ENCODE measurements around the gene EPS15. TPM values are rescaled to one million over a fixed set of nuclear protein-coding genes. Genes with fewer than 3 reads are reported as not detected.
"Not testable (repeated sequence)": the region's sequence is repeated elsewhere in the genome, so short reads cannot be mapped to it uniquely, and the experiment has no call there.

The EPS15 gene
- total RNA-seq, 1 donor from 2014 or later = 37.1 TPM

DNA sequence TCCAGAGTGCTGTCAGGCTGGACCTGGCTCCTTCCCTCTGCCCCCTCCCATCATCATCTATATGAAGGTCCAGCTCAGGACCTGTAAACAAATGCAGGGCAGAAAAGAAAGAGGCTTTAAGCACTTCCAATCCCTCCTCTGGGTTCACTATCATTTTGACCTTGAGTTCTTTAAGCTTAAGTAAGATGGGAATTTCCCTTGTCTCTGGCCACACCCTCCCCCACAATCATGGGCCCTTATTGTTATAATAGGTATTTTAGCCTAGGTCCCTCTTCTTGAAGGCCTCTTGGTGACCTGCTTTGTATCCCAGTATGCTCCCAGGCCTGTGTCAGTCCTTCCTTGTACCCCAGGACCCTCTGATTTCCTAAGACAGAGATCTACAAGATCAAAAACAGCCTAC is 45.1 kb upstream of the EPS15 start:
- Histone ChIP-seq H3K4me3 (ENCODE audit: low read depth, low read length) (no peak overlapping the region), H3K36me3 (ENCODE audit: control insufficient read depth, insufficient read depth, low read length) (no peaks in the 10 kb centered on the region), H3K27me3 (ENCODE audit: control insufficient read depth, insufficient read depth, low read length) (no peaks in the 10 kb centered on the region)
- no peak for DNase-seq (ENCODE audit: low read depth)
- TF ChIP-seq, protein P1, sequence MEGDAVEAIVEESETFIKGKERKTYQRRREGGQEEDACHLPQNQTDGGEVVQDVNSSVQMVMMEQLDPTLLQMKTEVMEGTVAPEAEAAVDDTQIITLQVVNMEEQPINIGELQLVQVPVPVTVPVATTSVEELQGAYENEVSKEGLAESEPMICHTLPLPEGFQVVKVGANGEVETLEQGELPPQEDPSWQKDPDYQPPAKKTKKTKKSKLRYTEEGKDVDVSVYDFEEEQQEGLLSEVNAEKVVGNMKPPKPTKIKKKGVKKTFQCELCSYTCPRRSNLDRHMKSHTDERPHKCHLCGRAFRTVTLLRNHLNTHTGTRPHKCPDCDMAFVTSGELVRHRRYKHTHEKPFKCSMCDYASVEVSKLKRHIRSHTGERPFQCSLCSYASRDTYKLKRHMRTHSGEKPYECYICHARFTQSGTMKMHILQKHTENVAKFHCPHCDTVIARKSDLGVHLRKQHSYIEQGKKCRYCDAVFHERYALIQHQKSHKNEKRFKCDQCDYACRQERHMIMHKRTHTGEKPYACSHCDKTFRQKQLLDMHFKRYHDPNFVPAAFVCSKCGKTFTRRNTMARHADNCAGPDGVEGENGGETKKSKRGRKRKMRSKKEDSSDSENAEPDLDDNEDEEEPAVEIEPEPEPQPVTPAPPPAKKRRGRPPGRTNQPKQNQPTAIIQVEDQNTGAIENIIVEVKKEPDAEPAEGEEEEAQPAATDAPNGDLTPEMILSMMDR (IDR thresholded peaks at IDR 0.05; ENCODE audit: insufficient read depth, low read length, poor library complexity, severe bottlenecking) = no peak

DNA sequence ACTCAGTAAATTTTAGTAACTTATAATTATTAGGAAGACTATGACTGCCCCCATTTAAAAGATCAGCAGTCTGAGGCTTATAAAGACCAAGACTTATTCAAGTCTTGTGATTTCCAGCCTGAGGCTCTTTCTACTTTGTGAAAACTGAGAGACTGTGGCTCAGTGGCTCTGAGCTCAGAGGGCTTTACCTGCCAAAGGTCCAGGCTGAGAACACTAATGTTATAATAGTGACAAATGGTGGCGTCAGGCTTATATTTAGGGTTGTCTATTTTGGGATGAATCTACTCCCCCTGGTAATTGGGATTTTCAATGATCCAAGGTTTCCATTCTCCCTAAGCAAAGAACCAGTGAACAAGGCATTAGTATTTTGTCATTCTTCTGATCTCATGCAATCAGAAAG is 42.6 kb upstream of the EPS15 start:
- no peak overlapping the region for H3K4me3 ChIP-seq (ENCODE audit: low read depth, low read length)
- no peaks in the 10 kb centered on the region for H3K27me3 ChIP-seq (ENCODE audit: control insufficient read depth, insufficient read depth, low read length)
- H3K36me3 ChIP-seq (ENCODE audit: control insufficient read depth, insufficient read depth, low read length) = no peaks in the 10 kb centered on the region
- TF ChIP-seq, protein P1 (IDR thresholded peaks at IDR 0.05; ENCODE audit: insufficient read depth, low read length, poor library complexity, severe bottlenecking) = no peak
- no peak for DNase-seq (ENCODE audit: low read depth)

DNA sequence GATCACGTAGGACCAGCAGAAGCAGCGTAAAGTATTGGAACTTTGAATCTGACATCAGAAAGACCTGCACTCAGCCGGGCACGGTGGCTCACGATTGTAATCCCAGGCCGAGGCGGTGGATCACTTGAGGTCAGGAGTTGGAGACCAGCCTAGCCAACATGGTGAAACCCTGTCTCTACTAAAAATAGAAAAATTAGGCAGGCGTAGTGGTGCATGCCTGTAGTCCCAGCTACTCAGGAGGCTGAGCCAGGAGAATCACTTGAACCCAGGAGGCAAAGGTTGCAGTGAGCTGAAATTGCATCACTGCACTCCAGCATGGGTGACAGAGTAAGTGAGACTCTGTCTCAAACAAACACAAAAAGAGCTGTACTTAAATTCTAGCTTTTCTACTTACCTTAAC is 41.8 kb upstream of the EPS15 start:
- DNase-seq (ENCODE audit: low read depth); H3K4me3 ChIP-seq (ENCODE audit: low read depth, low read length); H3K36me3 ChIP-seq (ENCODE audit: control insufficient read depth, insufficient read depth, low read length); H3K27me3 ChIP-seq (ENCODE audit: control insufficient read depth, insufficient read depth, low read length): not testable (repeated sequence)

DNA sequence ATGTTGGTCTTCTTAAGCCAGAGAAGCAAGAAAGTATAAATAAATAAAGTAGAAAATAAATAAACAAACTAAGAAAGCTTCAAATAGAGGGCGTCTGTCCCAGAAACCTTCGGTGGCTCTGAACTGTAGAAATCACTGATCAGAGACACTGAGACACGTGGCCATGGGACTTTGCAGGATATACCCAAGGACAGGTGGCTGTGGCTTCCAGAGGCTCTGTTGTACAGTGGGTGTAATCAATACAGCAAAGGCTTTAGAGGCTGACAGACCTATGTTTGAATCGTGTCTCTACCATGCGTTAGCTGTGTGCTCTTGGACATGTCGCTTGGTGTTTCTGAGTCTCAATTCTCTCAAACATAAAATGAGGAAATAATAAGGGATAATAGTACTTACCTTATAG is 41.0 kb upstream of the EPS15 start:
- TF ChIP-seq, protein P1 (IDR thresholded peaks at IDR 0.05; ENCODE audit: insufficient read depth, low read length, poor library complexity, severe bottlenecking) = no peak

DNA sequence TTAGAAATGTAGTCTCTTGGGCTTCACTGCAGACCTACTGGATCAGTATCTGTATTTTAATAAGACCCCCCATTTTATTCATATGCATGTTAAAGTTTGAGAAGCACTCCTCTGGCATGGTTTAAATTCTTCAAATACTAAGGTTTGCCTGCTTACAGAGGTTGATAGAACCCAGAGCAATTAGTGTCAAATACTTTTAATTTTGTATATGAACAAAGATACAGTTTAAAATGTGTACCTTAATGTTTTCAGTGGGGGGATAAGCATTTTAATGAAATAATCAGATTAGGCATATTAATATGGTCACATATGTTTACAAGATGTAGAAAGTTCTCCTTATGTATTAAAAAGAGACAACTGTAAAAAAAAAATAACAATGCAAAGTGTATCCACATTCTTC is 40.4 kb upstream of the EPS15 start:
- Histone ChIP-seq H3K27me3 (ENCODE audit: control insufficient read depth, insufficient read depth, low read length) (no peaks in the 10 kb centered on the region), H3K36me3 (ENCODE audit: control insufficient read depth, insufficient read depth, low read length) (no peaks in the 10 kb centered on the region), H3K4me3 (ENCODE audit: low read depth, low read length) (no peak overlapping the region)
- DNase-seq (ENCODE audit: low read depth) = no peak
- TF ChIP-seq, protein P1 (IDR thresholded peaks at IDR 0.05; ENCODE audit: insufficient read depth, low read length, poor library complexity, severe bottlenecking) = no peak

More for the DNA sequence above, 41.0 kb upstream of the EPS15 start:
- H3K27me3 ChIP-seq (ENCODE audit: control insufficient read depth, insufficient read depth, low read length) = no peaks in the 10 kb centered on the region
- H3K4me3 ChIP-seq (ENCODE audit: low read depth, low read length) = no peak overlapping the region
- DNase-seq (ENCODE audit: low read depth) = no peak
- no peaks in the 10 kb centered on the region for H3K36me3 ChIP-seq (ENCODE audit: control insufficient read depth, insufficient read depth, low read length)

DNA sequence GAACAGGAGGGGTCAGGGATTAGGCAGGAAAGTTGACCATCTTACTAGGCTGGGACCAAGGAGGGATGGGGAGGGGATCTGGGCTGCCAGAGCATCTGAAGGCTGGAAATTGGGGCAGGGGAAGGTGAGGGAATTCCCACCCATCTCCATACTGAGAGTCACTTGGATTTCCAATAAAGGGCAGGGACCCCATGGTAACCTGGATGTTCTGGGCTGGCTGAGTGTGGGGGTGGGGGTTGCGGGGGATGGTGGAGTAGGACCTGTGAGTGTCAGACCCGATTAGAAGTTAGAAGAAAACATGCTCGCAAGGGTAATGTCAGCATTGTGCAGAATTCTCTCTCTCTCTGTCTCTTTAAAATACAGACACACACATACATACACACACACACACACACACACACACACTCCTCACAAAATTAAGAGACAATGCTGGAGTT is 40.0 kb upstream of the EPS15 start:
- no peak for DNase-seq (ENCODE audit: low read depth)
- H3K4me3 ChIP-seq (ENCODE audit: low read depth, low read length) = no peak overlapping the region
- TF ChIP-seq, protein P1 (IDR thresholded peaks at IDR 0.05; ENCODE audit: insufficient read depth, low read length, poor library complexity, severe bottlenecking) = no peak

More for the DNA sequence above, 40.0 kb upstream of the EPS15 start:
- Histone ChIP-seq H3K36me3 (ENCODE audit: control insufficient read depth, insufficient read depth, low read length) (no peaks in the 10 kb centered on the region), H3K27me3 (ENCODE audit: control insufficient read depth, insufficient read depth, low read length) (no peaks in the 10 kb centered on the region)

Measured in kidney epithelial cell (primary cell).